Right ventricle myocardium inferior (tissue), 1 donor: ENCODE data around the gene SLC30A3. TPM values are rescaled to one million over a fixed set of nuclear protein-coding genes. Genes with fewer than 3 reads are reported as not detected.

ENCODE experiments used
- ATAC-seq: fragments of 200-7000 bp; cut with Tn5 transposase; one replicate; pipeline ENCODE4 v1.9.1; 2020; ENCODE audit warnings: mild to moderate bottlenecking, moderate library complexity
- DNase-seq: peaks from one replicate; pipeline ENCODE4 v3.0.0; 2021; ENCODE audit errors: missing footprints
- intact Hi-C: fragments of 100-400 bp; cut with DNase I; formaldehyde crosslinking; loops from one replicate; pipeline ENCODE4 v1.11.0; 2022
- total RNA-seq: library from RNA; stranded (reverse); fragmentation: NEBNext Ultra II Directional; extraction: Animal tissue kit (Norgen Biotek cat#: 25700); gene quantifications from one replicate; pipeline ENCODE4 v1.2.1, GENCODE V29; 2021
- donor health status: DM: no; HTN: yes; CAD: no; lungs with severe emphysema.

SLC30A3 gene
- total RNA-seq, 1 donor from 2014 or later = 10.1 TPM

- DNase-seq = peak; percentile 81
- intact Hi-C loops = loop anchor here (2.0 to 5.0 kb wide), 2 partner anchors 16 to 37 kb away; no protein-coding TSS in a partner anchor
- peak; percentile 75 for ATAC-seq
Measured at GRCh38 chr2:27264753-27265535, 2.1 kb upstream of the SLC30A3 start.

- ATAC-seq (peak; percentile 47), DNase-seq (no peak)
- intact Hi-C loops = loop anchor here (2.0 to 5.0 kb wide), 2 partner anchors 16 to 38 kb away; no protein-coding TSS in a partner anchor
Measured at GRCh38 chr2:27264253-27264752, 1.5 kb upstream of the SLC30A3 start.

GRCh38 chr2:27263287-27264252 lies 723 bp upstream of the SLC30A3 start:
- ATAC-seq (no peak), DNase-seq (no peak)
- intact Hi-C loops = loop anchor here (2.0 to 5.0 kb wide), 2 partner anchors 17 to 39 kb away; no protein-coding TSS in a partner anchor

GRCh38 chr2:27261926-27262298 lies 935 bp downstream of the SLC30A3 start:
- no peak for ATAC-seq
- intact Hi-C loops = loop anchor here (5.0 kb wide), 1 partner anchor 40 kb away; no protein-coding TSS in a partner anchor
- DNase-seq = no peak

- intact Hi-C loops = loop anchor here (5.0 kb wide), 1 partner anchor 41 kb away; no protein-coding TSS in a partner anchor
- DNase-seq = no peak
- ATAC-seq = no peak
Measured at GRCh38 chr2:27261241-27261925, 1.5 kb downstream of the SLC30A3 start.

- no peak for DNase-seq
- intact Hi-C loops = no loop called here
- no peak for ATAC-seq
Measured at GRCh38 chr2:27258051-27258450, 4.8 kb downstream of the SLC30A3 start.

- ATAC-seq = no peak
- no peak for DNase-seq
- intact Hi-C loops = no loop called here
Measured at GRCh38 chr2:27256855-27257454, 5.9 kb downstream of the SLC30A3 start.

- ATAC-seq = no peak
- no peak for DNase-seq
- intact Hi-C loops = no loop called here
Measured at GRCh38 chr2:27255660-27256059, 7.2 kb downstream of the SLC30A3 start.

- DNase-seq = no peak
- intact Hi-C loops = no loop called here
- ATAC-seq = no peak
Measured at GRCh38 chr2:27255187-27255586, 7.7 kb downstream of the SLC30A3 start.

- ATAC-seq (no peak), DNase-seq (no peak)
- intact Hi-C loops = no loop called here
Measured at GRCh38 chr2:27251766-27252165, 11.1 kb downstream of the SLC30A3 start.

GRCh38 chr2:27250652-27251379 lies 12.0 kb downstream of the SLC30A3 start:
- ATAC-seq = no peak
- intact Hi-C loops = loop anchor here (1.0 kb wide), 1 partner anchor 29 kb away; no protein-coding TSS in a partner anchor
- no peak for DNase-seq

- intact Hi-C loops = loop anchor here (1.0 kb wide), 1 partner anchor 30 kb away; no protein-coding TSS in a partner anchor
- DNase-seq = peak; percentile 78
- peak; percentile 58 for ATAC-seq
Measured at GRCh38 chr2:27249891-27250651, 12.8 kb downstream of the SLC30A3 start.

GRCh38 chr2:27249159-27249890 lies 13.5 kb downstream of the SLC30A3 start:
- ATAC-seq = no peak
- intact Hi-C loops = no loop called here
- DNase-seq = no peak

- intact Hi-C loops = no loop called here
- DNase-seq (no peak), ATAC-seq (no peak)
Measured at GRCh38 chr2:27247893-27248292, 15.0 kb downstream of the SLC30A3 start.

- ATAC-seq (no peak), DNase-seq (no peak)
- intact Hi-C loops = no loop called here
Measured at GRCh38 chr2:27245626-27246025, 17.2 kb downstream of the SLC30A3 start.

- ATAC-seq (peak; percentile 30), DNase-seq (no peak)
- intact Hi-C loops = no loop called here
Measured at GRCh38 chr2:27245116-27245515, 17.7 kb downstream of the SLC30A3 start.
